Choroid plexus epithelial cell (primary cell): ENCODE data around the gene MET.

Experiments used
- DNase-seq: peaks from one replicate; pipeline ENCODE4 v3.0.0-alpha.2; 2010; ENCODE audit warnings: low read depth
- H3K4me3 ChIP-seq: 2 replicates; pipeline ENCODE4 v1.5.1; 2011; ENCODE audit warnings: low read depth, mild to moderate bottlenecking, control low read depth, low read length, moderate library complexity
- TF ChIP-seq, protein P1 (sequence below): conservative IDR thresholded peaks from 2 replicates; pipeline ENCODE4 v1.5.1; 2011; ENCODE audit warnings: low read depth, mild to moderate bottlenecking, control low read depth, inconsistent platforms, low read length, moderate library complexity

Gene MET

DNA sequence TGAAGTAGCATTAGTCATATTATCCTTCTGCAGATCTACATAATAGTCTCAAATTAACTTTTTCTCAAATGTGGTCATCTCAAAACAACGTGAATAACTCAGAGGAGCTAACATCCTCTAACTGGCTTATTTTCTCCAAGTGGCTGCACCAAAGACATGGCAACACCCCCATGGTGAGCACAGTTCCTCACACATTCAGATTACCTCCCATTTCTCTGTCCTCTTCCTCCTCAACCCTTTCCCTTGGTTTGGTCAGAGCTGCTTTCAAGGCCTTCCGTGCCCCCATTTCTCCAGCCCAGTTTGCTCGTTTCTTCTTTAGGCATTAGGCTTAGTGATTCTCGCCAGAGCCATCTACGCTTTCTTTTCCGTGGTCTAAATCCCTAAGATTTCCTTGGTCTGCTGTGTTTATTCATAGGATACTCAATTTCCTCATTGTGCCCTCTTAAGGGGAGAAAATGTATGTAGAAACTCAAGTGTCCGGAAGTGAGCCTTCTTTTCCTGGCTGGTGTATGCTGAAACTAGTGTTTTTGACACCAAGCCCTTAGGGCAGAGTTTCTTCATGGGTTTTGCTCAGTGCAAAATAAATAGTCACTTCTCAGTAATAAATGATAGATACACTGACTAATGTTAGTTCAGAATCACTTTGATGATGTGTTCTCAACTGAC is 2.6 kb downstream of the MET start:
- DNase-seq, result no peak
- H3K4me3 ChIP-seq, result no peak overlapping the region
- TF ChIP-seq, protein P1, sequence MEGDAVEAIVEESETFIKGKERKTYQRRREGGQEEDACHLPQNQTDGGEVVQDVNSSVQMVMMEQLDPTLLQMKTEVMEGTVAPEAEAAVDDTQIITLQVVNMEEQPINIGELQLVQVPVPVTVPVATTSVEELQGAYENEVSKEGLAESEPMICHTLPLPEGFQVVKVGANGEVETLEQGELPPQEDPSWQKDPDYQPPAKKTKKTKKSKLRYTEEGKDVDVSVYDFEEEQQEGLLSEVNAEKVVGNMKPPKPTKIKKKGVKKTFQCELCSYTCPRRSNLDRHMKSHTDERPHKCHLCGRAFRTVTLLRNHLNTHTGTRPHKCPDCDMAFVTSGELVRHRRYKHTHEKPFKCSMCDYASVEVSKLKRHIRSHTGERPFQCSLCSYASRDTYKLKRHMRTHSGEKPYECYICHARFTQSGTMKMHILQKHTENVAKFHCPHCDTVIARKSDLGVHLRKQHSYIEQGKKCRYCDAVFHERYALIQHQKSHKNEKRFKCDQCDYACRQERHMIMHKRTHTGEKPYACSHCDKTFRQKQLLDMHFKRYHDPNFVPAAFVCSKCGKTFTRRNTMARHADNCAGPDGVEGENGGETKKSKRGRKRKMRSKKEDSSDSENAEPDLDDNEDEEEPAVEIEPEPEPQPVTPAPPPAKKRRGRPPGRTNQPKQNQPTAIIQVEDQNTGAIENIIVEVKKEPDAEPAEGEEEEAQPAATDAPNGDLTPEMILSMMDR, result no peak

DNA sequence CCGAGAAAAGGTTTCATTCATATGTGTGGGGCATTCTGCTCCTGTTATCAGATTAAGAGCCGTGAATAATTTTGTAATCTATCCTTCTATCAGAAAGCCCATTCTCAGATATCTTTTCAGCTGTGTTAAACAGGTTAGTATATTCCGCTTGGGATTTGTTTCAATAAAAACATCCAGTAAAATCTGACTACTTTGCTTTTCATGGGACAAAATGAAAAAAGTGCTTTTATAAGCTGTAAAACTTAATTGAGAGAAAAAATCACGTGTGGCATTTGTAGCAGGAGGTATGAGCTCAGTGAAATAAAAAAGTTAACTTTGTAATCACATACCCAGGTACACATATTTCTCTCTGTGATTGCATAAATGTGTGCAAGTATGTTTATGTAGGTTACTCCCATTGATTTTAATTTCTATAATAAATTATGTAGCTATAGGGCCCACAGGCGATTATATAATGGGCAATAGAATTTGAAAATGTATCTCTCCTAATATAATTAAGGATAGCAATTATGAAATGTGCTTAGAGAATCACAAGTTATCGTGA is 3.9 kb downstream of the MET start:
- H3K4me3 ChIP-seq, result no peak overlapping the region
- no peak for DNase-seq
- TF ChIP-seq, protein P1, result no peak

DNA sequence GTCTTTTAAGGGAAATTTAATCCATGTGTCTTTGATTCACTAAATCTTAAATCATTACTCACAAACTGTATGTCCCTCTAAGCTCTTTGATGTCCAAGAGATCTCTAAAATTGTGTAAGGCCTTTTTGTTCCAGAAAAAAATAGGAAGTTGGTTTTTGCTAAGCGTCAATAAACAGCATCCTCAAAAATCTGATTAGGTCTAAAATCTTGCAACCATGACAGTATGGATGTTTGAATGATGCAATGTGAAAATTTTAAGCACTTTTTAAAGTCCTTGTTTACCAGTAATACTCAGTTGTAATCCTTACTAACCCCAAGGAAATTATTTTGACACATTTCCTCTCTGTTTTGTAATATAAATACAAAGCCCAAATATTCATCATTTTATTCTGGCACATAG is 6.8 kb downstream of the MET start:
- TF ChIP-seq, protein P1, result no peak
- H3K4me3 ChIP-seq, result no peak overlapping the region
- DNase-seq, result no peak

DNA sequence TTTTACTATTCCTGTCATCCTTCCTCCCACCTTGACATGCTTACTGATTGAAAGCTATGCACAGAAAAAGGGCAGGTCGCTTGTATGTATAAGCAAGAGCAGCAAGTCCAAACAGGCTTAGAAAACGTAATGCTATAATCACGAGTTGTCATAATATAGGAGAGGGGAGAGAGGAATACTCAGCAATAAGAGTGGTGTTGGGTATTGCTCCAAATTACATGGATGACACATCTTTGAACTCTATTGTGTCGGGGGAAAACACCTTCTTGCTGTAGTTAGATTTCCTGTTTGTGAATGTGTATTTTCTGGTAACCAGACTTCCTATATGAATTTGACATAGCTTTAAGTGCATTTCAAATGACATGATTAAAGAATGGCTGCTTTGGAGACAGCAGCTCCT is 7.5 kb downstream of the MET start:
- DNase-seq, result no peak
- TF ChIP-seq, protein P1, result no peak
- no peak overlapping the region for H3K4me3 ChIP-seq

DNA sequence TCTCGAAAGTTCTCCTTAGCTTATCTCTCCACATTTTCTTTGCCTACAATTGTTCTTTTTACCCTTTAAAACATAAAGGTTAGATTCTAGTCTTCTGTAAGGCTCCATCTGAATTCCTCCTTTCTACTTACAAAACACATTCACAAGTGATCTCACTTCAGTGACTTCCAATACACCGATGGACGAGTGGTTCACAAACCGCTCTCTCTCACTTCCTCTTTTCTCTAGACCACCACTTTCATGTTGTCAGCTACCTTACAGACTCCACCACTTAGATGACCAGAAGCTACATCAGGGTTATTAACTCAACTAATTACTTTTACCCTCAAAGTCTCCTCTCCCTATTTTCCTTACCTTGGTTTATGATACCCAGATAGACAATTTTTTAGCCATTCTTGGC is 11.8 kb downstream of the MET start:
- TF ChIP-seq, protein P1, result no peak
- DNase-seq, result no peak
- H3K4me3 ChIP-seq, result no peak overlapping the region

DNA sequence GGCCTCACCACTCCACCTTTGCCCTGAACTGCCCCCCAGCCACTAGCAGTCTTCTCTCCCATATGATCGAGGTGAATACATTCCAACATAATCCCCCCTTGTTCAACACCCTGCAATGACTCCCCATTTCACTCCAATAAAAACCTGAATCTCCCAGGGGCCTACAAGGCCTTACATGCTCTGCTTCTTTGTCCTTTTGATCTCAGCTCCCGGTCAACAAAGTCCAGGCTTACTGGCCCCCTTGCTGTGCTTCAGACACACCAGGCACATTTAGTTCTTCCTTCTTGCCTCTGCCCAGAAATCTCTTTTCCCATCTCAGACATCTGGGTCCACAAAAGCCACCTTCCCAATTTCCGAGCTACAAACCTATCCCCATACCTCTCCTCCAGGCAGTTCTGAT is 14.0 kb downstream of the MET start:
- TF ChIP-seq, protein P1, result no peak

DNA sequence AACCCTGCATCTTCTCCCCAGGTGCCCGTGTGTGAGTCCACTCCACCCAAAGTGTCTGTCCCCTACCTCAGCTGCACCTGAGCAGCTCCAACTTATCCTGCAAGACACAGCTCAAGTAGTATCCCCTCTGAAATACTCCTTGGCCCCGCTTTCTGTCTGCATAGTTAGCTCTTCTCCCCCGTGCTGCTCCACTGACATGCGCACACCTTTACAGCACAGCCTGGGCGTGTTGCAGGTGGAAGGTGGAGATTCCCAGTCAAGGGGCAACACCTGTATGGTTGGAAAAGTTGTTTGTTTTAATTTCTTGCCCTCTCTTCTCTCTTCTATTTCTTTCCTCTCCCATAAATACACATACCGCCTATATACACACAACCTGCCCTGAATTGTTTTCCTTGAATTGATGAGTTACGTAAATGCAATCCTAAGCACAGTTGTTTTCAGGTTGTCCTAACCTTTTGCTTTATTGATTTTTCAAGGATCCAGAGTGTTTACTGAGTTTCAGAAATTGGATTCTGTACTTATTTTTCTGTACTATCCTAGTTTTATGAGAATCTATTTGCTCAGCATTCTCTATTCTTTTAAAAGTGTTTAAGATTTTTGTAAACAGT is 14.9 kb downstream of the MET start:
- no peak for DNase-seq
- H3K4me3 ChIP-seq, result no peak overlapping the region
- TF ChIP-seq, protein P1, result no peak

More for the DNA sequence above, 14.0 kb downstream of the MET start:
- no peak overlapping the region for H3K4me3 ChIP-seq
- no peak for DNase-seq
